Osteocyte (in vitro differentiated cells): ENCODE data around the gene CCDC50. TPM values are rescaled to one million over a fixed set of nuclear protein-coding genes. Genes with fewer than 3 reads are reported as not detected.

Source experiments
- DNase-seq: peaks from one replicate; pipeline ENCODE4 v3.0.0; 2021; ENCODE audit warnings: mixed read lengths; ENCODE audit not compliant: unreplicated experiment; ENCODE audit errors: extremely low spot score
- H3K27ac Mint-ChIP-seq: one replicate; pipeline ENCODE4 v1.8.0; 2021; ENCODE audit warnings: mild to moderate bottlenecking, mixed read lengths; ENCODE audit not compliant: unreplicated experiment
- H3K27me3 Mint-ChIP-seq: one replicate; pipeline ENCODE4 v1.8.0; 2021; ENCODE audit warnings: mixed read lengths; ENCODE audit not compliant: unreplicated experiment
- H3K36me3 Mint-ChIP-seq: one replicate; pipeline ENCODE4 v1.8.0; 2021; ENCODE audit warnings: mixed read lengths; ENCODE audit not compliant: unreplicated experiment
- H3K4me1 Mint-ChIP-seq: one replicate; pipeline ENCODE4 v1.8.0; 2021; ENCODE audit warnings: mixed read lengths; ENCODE audit not compliant: unreplicated experiment
- H3K4me3 Mint-ChIP-seq: one replicate; pipeline ENCODE4 v1.8.0; 2021; ENCODE audit warnings: mild to moderate bottlenecking, moderate library complexity, mixed read lengths; ENCODE audit not compliant: unreplicated experiment
- H3K9me3 Mint-ChIP-seq: one replicate; pipeline ENCODE4 v1.8.0; 2021; ENCODE audit warnings: mixed read lengths; ENCODE audit not compliant: unreplicated experiment
- total RNA-seq: library from RNA; stranded (reverse); gene quantifications from 2 replicates; pipeline ENCODE4 v1.2.1, GENCODE V29; 2021
- TF ChIP-seq, protein P1 (sequence below): fragments of 200-600 bp; sonication (generic); IDR thresholded peaks from 2 replicates; pipeline ENCODE4 v1.5.0; 2021; ENCODE audit warnings: antibody characterized with exemption, mild to moderate bottlenecking, moderate library complexity

Gene CCDC50
- total RNA-seq, 1 donor from 2014 or later = 86.7 TPM

DNA sequence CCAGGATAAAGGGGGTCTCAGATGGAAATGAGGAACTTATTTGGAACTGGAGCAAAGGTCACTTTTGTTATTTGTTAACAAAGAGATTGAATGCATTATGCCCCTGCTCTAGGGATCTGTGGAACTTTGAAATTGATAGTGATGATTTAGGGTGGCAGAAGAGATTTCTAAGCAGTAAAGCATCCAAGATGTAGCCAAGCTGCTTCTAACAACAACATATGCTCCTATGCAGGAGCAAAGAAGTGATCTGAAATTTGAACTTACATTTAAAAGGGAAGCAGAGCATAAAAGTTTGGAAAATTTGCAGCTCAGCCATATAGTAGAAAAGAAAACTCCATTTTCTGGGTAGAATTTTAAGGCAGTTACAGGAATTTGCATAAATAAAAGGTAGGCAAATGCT is 30.3 kb upstream of the CCDC50 start:
- Mint-ChIP-seq H3K9me3 (no peaks in the 10 kb centered on the region), H3K4me3 (no peak overlapping the region), H3K36me3 (no peaks in the 10 kb centered on the region), H3K27ac (no peak overlapping the region), H3K27me3 (no peaks in the 10 kb centered on the region), H3K4me1 (no peaks in the 10 kb centered on the region)
- TF ChIP-seq, protein P1, sequence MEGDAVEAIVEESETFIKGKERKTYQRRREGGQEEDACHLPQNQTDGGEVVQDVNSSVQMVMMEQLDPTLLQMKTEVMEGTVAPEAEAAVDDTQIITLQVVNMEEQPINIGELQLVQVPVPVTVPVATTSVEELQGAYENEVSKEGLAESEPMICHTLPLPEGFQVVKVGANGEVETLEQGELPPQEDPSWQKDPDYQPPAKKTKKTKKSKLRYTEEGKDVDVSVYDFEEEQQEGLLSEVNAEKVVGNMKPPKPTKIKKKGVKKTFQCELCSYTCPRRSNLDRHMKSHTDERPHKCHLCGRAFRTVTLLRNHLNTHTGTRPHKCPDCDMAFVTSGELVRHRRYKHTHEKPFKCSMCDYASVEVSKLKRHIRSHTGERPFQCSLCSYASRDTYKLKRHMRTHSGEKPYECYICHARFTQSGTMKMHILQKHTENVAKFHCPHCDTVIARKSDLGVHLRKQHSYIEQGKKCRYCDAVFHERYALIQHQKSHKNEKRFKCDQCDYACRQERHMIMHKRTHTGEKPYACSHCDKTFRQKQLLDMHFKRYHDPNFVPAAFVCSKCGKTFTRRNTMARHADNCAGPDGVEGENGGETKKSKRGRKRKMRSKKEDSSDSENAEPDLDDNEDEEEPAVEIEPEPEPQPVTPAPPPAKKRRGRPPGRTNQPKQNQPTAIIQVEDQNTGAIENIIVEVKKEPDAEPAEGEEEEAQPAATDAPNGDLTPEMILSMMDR = no peak
- no peak for DNase-seq

DNA sequence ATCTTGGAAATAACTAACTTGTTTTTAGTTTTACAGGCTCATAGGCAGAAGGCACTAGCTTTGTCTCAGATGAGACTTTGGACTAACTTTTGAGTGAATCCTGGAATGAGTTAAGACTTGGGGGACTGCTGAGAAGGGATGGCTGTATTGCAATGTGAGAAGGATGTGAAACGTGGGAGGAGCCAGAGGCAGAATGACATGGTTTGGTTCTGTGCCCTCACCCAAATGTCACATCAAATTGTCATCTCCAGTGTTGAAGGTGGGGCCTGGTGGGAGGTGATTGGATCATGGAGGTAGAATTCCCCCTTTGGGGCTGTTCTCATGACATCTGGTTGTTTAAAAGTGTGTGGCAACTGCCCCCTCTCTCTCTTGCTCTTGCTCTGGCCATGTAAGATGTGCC is 28.8 kb upstream of the CCDC50 start:
- H3K4me3 Mint-ChIP-seq = no peak overlapping the region
- DNase-seq = no peak
- H3K4me1 Mint-ChIP-seq = no peaks in the 10 kb centered on the region
- no peak overlapping the region for H3K27ac Mint-ChIP-seq
- H3K9me3 Mint-ChIP-seq = no peaks in the 10 kb centered on the region
- no peaks in the 10 kb centered on the region for H3K36me3 Mint-ChIP-seq
- no peaks in the 10 kb centered on the region for H3K27me3 Mint-ChIP-seq
- TF ChIP-seq, protein P1 = no peak

DNA sequence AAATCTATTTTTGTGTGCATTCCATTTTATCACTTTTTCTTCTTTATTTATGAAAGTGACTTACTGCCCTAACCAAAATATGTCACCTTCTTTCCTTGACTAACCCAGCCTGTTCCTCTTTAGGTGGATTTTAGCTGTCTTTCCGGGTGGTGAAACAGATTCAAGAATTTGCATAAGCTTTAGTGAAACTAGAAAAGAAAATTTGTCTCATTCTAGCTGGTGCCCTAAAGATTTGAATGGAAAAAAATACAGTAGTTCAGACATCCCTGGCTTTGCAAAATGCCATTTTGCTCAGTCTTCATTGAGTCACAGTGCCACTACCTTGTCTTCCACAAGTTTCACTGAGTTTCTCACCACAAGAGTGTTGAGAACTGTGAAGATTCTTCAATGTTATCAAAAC is 28.2 kb upstream of the CCDC50 start:
- DNase-seq = no peak
- no peaks in the 10 kb centered on the region for H3K27me3 Mint-ChIP-seq
- H3K27ac Mint-ChIP-seq = no peak overlapping the region
- no peaks in the 10 kb centered on the region for H3K4me1 Mint-ChIP-seq
- H3K4me3 Mint-ChIP-seq = no peak overlapping the region
- H3K9me3 Mint-ChIP-seq = no peaks in the 10 kb centered on the region
- H3K36me3 Mint-ChIP-seq = no peaks in the 10 kb centered on the region
- TF ChIP-seq, protein P1 = no peak

DNA sequence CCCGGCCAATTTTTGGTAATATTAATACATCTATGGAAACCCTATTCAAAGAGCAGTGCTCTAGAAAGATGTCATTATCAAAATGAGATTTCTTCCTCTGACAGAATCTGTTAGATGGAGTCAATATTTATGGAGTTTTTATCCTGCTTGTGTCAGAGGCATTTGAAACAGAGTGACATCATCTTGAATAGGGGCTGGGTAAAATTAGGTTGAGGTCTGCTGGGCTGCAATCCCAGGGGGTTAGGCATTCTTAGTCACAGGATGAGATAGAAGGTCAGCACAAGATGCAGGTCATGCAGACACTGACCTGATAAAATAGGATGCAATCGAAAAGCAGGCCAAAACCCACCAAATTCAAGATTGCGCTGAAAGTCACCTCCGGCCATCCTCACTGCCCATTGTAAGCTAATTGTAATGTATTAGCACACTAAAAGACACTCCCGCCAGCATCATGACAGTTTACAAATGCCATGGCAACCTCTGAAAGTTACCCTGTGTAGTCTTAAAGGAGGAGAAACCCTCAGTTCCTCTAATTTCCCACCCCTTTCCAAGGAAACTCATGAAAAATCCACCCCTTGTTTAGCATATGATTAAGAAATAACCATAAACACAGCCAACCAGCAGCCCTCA is 27.3 kb upstream of the CCDC50 start:
- Mint-ChIP-seq H3K4me3 (no peak overlapping the region), H3K4me1 (no peaks in the 10 kb centered on the region), H3K27me3 (no peaks in the 10 kb centered on the region), H3K27ac (no peak overlapping the region), H3K36me3 (no peaks in the 10 kb centered on the region), H3K9me3 (no peaks in the 10 kb centered on the region)
- DNase-seq = no peak
- TF ChIP-seq, protein P1 = no peak

DNA sequence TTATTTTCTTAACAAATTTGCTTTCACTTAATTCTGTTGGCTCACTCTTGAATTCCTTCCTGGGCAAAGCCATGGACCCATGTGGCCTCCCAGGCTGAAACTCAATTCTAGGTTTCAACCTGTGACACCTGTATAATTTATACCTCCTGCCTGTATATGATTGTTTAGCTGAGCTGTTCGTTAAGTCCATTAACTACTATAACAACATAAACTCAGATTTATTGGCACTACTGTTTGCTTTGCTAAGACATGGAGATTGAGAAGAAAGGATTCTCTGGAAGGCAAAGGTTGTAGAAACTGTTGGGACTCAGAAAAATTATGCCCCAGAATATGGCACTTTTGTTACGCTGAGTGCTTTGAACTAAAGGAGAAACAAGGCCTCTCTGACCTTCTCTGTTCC is 26.7 kb upstream of the CCDC50 start:
- no peaks in the 10 kb centered on the region for H3K9me3 Mint-ChIP-seq
- no peaks in the 10 kb centered on the region for H3K4me1 Mint-ChIP-seq
- TF ChIP-seq, protein P1 = no peak
- H3K27me3 Mint-ChIP-seq = no peaks in the 10 kb centered on the region
- no peaks in the 10 kb centered on the region for H3K36me3 Mint-ChIP-seq
- H3K4me3 Mint-ChIP-seq = no peak overlapping the region
- DNase-seq = no peak
- no peak overlapping the region for H3K27ac Mint-ChIP-seq
